GM12873 (cell line): Measurements from ENCODE around the gene CDC37.

ENCODE experiments used
- TF ChIP-seq, protein P1 (sequence below): IDR thresholded peaks from 2 replicates; pipeline ENCODE4 v1.5.1; 2012; ENCODE audit warnings: low read depth, mild to moderate bottlenecking, moderate library complexity, low read length, control low read depth; ENCODE audit not compliant: insufficient read depth; ENCODE audit errors: missing control alignments

Gene CDC37

DNA sequence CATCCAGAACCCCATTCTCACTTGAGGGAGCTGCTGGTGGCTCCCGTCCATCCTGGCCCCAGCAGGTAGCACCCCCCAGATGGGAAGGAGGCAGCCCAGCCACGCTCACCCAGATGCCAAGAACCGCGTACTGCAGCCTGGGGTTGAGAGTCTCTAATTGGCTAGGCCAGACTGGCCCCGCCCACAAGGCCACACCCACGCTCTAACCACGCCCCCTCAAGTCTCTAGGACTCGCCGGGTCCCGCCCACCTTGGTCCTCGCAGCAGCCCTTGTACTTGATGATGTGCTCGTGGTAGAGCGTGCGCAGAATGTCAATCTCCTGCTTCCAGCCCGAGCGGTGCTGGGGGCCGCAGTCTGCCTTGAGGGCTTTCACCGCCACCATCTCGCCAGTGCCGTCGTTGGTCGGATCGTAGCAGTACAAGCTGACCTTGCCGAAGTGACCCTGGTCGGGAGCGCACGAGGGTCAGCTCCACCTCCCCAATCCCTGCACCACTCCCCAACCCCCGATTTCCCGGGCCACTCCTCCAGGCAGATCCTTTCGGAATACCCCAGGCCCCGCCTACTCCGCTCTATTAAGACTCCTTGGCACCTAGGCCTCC lies 49.5 kb downstream of the CDC37 start:
- TF ChIP-seq, protein P1, sequence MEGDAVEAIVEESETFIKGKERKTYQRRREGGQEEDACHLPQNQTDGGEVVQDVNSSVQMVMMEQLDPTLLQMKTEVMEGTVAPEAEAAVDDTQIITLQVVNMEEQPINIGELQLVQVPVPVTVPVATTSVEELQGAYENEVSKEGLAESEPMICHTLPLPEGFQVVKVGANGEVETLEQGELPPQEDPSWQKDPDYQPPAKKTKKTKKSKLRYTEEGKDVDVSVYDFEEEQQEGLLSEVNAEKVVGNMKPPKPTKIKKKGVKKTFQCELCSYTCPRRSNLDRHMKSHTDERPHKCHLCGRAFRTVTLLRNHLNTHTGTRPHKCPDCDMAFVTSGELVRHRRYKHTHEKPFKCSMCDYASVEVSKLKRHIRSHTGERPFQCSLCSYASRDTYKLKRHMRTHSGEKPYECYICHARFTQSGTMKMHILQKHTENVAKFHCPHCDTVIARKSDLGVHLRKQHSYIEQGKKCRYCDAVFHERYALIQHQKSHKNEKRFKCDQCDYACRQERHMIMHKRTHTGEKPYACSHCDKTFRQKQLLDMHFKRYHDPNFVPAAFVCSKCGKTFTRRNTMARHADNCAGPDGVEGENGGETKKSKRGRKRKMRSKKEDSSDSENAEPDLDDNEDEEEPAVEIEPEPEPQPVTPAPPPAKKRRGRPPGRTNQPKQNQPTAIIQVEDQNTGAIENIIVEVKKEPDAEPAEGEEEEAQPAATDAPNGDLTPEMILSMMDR, result no peak

DNA sequence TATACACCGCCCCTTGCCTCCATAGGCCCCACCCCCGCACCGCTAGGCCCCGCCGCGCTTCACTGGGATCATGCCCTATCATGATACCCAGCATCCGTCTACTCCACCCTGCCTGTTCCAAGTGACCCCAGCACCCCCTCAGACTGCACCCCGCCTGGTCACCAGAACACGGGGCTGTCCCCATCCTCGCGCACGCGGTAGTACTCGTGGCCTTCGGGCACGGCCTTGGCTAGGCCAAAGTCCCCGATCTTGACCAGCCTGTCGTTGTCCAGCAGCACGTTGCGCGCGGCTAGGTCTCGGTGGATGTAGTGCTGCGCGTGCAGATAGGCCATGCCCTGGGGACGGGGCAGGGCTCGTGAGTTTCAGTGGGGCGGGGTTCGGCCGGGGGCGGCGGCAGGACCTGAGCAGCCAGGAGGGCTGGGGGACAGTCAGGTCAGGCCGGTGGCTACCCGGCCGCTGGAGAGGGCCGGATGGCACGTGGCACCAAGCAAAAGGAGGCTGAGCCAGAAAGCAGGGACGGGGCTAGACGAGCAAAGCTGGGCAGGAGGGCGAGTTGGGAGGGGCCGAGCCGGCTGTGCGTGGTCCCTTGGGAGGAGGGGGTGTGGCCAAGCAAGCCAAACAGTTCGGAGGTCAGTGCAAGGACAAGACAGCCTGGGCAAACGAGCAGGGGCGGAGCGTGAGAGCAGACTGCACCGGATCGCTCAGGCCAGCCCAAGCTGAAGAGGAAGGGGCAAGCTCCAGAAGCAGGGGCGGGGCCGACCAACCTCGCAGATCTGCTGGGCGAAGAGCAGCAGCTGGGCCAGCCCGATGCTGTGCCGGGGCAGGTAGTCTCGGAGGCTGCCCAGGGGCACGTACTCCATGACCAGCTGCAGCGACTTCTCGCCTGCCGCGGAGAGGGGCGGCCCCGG lies 50.3 kb downstream of the CDC37 start:
- TF ChIP-seq, protein P1, result no peak

DNA sequence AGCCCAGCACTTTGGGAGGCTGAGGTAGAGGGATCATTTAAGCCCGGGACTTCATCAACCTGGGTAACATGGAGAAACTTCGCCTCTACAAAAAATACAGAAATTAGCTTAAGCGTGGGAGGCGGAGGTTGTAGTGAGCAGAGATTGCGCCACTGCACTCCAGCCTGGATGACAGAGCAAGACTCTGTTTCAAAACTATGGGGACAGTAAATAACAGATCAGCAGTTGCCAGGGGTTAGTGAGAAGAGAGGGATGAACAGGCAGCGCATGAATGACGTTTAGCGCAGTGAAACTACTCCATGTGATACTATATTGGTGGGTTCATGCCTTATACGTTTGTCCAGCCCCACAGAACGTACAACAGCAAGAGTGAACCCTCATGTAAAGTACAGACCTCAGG lies 56.8 kb downstream of the CDC37 start:
- TF ChIP-seq, protein P1, result no peak

DNA sequence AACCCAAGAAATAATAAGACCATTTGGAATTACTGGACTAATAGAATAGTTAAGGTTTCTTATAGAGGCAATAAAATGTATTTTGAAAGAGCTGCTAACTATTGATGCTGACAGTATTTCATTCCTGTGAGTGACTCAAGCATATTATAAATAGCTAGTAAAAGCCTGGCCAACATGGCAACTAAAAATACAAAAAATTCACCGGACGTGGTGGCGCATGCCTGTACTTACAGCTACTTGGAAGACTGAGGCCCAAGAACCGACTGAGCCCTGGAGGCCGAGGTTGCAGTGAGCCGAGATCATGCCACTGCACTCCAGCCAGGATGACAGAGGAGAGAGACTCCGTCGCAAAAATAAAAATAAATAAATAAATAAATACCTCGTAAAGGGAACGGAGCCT lies 58.6 kb downstream of the CDC37 start:
- TF ChIP-seq, protein P1, result no peak

DNA sequence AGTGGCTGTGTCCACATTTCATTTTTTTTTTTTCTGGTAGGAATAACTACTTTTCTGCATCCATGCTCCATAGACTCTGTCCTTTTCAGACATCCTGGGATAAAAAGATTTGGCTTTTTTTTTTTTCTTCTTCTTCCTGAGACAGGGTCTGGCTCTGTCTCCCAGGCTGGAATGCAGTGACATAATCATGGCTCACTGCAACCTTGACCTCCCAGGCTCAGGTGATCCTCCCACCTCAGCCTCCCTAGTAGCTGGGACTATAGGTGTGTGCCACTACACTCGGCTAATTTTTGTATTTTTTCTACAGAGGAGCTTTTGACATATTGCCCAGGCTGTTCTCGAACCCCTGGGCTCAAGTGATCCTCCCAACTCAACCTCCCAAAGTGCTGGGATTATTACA lies 59.8 kb downstream of the CDC37 start:
- TF ChIP-seq, protein P1, result no peak
